ENCODE measurements around the gene CUL5. TPM values are rescaled to one million over a fixed set of nuclear protein-coding genes. Genes with fewer than 3 reads are reported as not detected.

Gene CUL5
- total and polyA plus RNA-seq, 2 of the 8 experiments (the other 6 are each of a cell fraction or from before 2014, with no cell fraction given): 4.9 to 31.8 TPM

DNA sequence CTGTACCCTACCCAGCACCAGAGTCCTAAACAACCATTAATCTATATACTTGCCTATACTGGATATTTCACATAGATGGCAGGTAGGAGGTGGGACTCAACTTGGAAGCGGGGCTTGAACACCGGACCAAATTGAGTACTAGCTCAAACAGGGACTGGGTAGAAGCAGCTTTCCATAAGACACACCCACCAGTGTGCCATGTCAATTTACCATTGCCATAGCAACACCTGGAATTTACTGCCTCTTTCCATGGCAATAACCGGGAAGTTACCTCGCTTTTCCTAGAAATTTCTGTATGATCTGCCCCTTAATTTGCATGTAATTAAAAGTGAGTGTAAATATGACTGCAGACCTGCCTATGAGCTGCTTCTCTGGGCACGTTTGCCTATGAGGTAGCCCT is 38.6 kb upstream of the CUL5 start (continued):
- TF ChIP-seq, protein P1, sequence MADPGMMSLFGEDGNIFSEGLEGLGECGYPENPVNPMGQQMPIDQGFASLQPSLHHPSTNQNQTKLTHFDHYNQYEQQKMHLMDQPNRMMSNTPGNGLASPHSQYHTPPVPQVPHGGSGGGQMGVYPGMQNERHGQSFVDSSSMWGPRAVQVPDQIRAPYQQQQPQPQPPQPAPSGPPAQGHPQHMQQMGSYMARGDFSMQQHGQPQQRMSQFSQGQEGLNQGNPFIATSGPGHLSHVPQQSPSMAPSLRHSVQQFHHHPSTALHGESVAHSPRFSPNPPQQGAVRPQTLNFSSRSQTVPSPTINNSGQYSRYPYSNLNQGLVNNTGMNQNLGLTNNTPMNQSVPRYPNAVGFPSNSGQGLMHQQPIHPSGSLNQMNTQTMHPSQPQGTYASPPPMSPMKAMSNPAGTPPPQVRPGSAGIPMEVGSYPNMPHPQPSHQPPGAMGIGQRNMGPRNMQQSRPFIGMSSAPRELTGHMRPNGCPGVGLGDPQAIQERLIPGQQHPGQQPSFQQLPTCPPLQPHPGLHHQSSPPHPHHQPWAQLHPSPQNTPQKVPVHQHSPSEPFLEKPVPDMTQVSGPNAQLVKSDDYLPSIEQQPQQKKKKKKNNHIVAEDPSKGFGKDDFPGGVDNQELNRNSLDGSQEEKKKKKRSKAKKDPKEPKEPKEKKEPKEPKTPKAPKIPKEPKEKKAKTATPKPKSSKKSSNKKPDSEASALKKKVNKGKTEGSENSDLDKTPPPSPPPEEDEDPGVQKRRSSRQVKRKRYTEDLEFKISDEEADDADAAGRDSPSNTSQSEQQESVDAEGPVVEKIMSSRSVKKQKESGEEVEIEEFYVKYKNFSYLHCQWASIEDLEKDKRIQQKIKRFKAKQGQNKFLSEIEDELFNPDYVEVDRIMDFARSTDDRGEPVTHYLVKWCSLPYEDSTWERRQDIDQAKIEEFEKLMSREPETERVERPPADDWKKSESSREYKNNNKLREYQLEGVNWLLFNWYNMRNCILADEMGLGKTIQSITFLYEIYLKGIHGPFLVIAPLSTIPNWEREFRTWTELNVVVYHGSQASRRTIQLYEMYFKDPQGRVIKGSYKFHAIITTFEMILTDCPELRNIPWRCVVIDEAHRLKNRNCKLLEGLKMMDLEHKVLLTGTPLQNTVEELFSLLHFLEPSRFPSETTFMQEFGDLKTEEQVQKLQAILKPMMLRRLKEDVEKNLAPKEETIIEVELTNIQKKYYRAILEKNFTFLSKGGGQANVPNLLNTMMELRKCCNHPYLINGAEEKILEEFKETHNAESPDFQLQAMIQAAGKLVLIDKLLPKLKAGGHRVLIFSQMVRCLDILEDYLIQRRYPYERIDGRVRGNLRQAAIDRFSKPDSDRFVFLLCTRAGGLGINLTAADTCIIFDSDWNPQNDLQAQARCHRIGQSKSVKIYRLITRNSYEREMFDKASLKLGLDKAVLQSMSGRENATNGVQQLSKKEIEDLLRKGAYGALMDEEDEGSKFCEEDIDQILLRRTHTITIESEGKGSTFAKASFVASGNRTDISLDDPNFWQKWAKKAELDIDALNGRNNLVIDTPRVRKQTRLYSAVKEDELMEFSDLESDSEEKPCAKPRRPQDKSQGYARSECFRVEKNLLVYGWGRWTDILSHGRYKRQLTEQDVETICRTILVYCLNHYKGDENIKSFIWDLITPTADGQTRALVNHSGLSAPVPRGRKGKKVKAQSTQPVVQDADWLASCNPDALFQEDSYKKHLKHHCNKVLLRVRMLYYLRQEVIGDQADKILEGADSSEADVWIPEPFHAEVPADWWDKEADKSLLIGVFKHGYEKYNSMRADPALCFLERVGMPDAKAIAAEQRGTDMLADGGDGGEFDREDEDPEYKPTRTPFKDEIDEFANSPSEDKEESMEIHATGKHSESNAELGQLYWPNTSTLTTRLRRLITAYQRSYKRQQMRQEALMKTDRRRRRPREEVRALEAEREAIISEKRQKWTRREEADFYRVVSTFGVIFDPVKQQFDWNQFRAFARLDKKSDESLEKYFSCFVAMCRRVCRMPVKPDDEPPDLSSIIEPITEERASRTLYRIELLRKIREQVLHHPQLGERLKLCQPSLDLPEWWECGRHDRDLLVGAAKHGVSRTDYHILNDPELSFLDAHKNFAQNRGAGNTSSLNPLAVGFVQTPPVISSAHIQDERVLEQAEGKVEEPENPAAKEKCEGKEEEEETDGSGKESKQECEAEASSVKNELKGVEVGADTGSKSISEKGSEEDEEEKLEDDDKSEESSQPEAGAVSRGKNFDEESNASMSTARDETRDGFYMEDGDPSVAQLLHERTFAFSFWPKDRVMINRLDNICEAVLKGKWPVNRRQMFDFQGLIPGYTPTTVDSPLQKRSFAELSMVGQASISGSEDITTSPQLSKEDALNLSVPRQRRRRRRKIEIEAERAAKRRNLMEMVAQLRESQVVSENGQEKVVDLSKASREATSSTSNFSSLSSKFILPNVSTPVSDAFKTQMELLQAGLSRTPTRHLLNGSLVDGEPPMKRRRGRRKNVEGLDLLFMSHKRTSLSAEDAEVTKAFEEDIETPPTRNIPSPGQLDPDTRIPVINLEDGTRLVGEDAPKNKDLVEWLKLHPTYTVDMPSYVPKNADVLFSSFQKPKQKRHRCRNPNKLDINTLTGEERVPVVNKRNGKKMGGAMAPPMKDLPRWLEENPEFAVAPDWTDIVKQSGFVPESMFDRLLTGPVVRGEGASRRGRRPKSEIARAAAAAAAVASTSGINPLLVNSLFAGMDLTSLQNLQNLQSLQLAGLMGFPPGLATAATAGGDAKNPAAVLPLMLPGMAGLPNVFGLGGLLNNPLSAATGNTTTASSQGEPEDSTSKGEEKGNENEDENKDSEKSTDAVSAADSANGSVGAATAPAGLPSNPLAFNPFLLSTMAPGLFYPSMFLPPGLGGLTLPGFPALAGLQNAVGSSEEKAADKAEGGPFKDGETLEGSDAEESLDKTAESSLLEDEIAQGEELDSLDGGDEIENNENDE (IDR thresholded peaks at IDR 0.05; ENCODE audit: insufficient replicate concordance, low read length): no peak
